ENCODE measurements around the gene NFU1.

GRCh38 chr2:69483024-69483423, 45.8 kb upstream of the NFU1 start:
- TF ChIP-seq EZH2 (conservative IDR thresholded peaks at IDR 0.05; ENCODE audit: low read depth, low read length) (no peak), SIN3A (IDR thresholded peaks at IDR 0.05; ENCODE audit: borderline replicate concordance, low read depth, low read length) (no peak), ZNF678 (CRISPR knock-in tag; IDR thresholded peaks at IDR 0.05) (no peak), POGK (CRISPR knock-in tag; conservative IDR thresholded peaks at IDR 0.05) (no peak)

Measured in HepG2 (cell line).